Heart right ventricle (tissue), 16 donors: ENCODE data around the gene RAI1. TPM values are rescaled to one million over a fixed set of nuclear protein-coding genes. Genes with fewer than 3 reads are reported as not detected.

Experiments
- ATAC-seq, 8 donors: fragments of 200-7000 bp; cut with Tn5 transposase; one replicate each; pipeline ENCODE4 v1.9.1; 2020; ENCODE audit warnings: mild to moderate bottlenecking in 8 of 8, moderate library complexity in 8 of 8, moderate number of reproducible peaks in 1 of 8
- DNase-seq, 2 donors: peaks; one replicate each; pipeline ENCODE4 v3.0.0-alpha.2; 2020
- H3K27ac ChIP-seq, 10 donors: fragments of 200-600 bp; sonication (generic) in 2 of 10; one replicate each; pipeline versions ENCODE4 v1.5.0 to v1.8.0; 2020 to 2022; ENCODE audit warnings: mild to moderate bottlenecking in 3 of 10
- H3K27me3 ChIP-seq, 7 donors: fragments of 200-600 bp; one replicate each; pipeline ENCODE4 v1.8.0; 2021 to 2022; ENCODE audit warnings: mild to moderate bottlenecking in 2 of 7
- H3K36me3 ChIP-seq, 9 donors: fragments of 200-600 bp; sonication (generic) in 1 of 9; one replicate each; pipeline versions ENCODE4 v1.5.0 to v1.8.0; 2020 to 2022; ENCODE audit warnings: mild to moderate bottlenecking in 2 of 9
- H3K4me1 ChIP-seq, 9 donors: fragments of 200-600 bp; sonication (generic) in 1 of 9; one replicate each; pipeline versions ENCODE4 v1.5.0 to v1.8.0; 2020 to 2022; ENCODE audit warnings: mild to moderate bottlenecking in 4 of 9
- H3K4me3 ChIP-seq, 10 donors: fragments of 200-600 bp; sonication (generic) in 2 of 10; one replicate each; pipeline versions ENCODE4 v1.5.0 to v1.8.0; 2020 to 2022; ENCODE audit warnings: mild to moderate bottlenecking in 7 of 10, moderate library complexity in 2 of 10
- H3K9me3 ChIP-seq, 11 donors: fragments of 200-600 bp in 10 of 11; sonication (generic) in 2 of 11; one replicate each; pipeline versions ENCODE4 v1.5.0 to v1.8.0; 2013 to 2022; ENCODE audit warnings: mild to moderate bottlenecking in 2 of 11, control low read depth in 1 of 11, moderate library complexity in 1 of 11
- WGBS, 2 donors: extraction: QIAGEN DNeasy Blood & Tissue Kit; methylation state at CpG; one replicate each; pipeline ENCODE4 v1.1.7; 2013; ENCODE audit warnings: inconsistent platforms in 1 of 2; 5-methylcytosine and 5-hydroxymethylcytosine counted together
- intact Hi-C, 10 donors: fragments of 100-400 bp; cut with DNase I; formaldehyde crosslinking; loops; one replicate each; pipeline versions ENCODE4 v1.11.1 to v1.14.2; 2022
- polyA plus RNA-seq, 2 donors: library from polyadenylated mRNA; stranded (reverse); fragments of 200-250 nt; gene quantifications; one replicate each; pipeline ENCODE4 v1.2.3, GENCODE V29; 2013
- total RNA-seq, 10 donors: library from RNA; stranded (reverse); fragmentation: NEBNext Ultra II Directional in 3 of 10; extraction: Animal tissue kit (Norgen Biotek cat#: 25700) in 3 of 10; gene quantifications; one replicate each; pipeline versions ENCODE4 v1.2.1 to v1.2.4, GENCODE V29; 2021 to 2023
- TF ChIP-seq, protein P1 (sequence below), 9 donors: fragments of 200-600 bp; sonication (generic) in 2 of 9; IDR thresholded peaks; one replicate each; pipeline versions ENCODE4 v1.5.0 to v1.8.0; 2021 to 2022; ENCODE audit warnings: antibody characterized with exemption in 9 of 9, mild to moderate bottlenecking in 5 of 9, moderate library complexity in 1 of 9
- donor health status: Arrhythmogenic right ventricular cardiomyopathy.
- donor health status: ischemic (EF 13 %, LVEDD 7.1; RV severe dilation, severe dysfunction).
- donor health status: healthy with polysubstance abuse.
- donor health status: DM: no; HTN: yes; CAD: no.
- donor health status: DM: no; HTN: no; CAD: no.
- donor health status: ischemic (EF 25% LVEDD 6.9; RV normal size, moderate dysfunction).
- donor health status: ischemic (EF 25% LVEDD 5.7; RV mildly dilated, moderate dysfunction).
- donor health status: healthy.
- donor health status: DM: yes; HTN: yes; CAD: no.
- donor health status: Ischemic cardiomyopathy.
- donor health status: ischemic (EF 35%, LVEDD 5.7; RV mildly dilated, moderate dysfunction).
- donor health status: nonischemic (EF 11% LVEDD 7.7; RV severe dilation, severe dysfunction).
- donor health status: DM: yes; HTN: yes; CAD: no.
- donor health status: PGD.
- donor health status: ischemic (EF 29% LVEDD 5.4; RV normal size, mild dysfunction).
- donor health status: nonischemic (EF 23%, LVEDD 6.1; RV moderate dilation, normal function).

The RAI1 gene
- total and polyA plus RNA-seq, 12 donors, result 13.8 to 32.0 (median 19.8) TPM

- 42 to 44% methylated on average over 19 of the region's 19 CpGs for WGBS, 2 donors
Measured at GRCh38 chr17:17663160-17664063, 17.8 kb upstream of the RAI1 start.

DNA sequence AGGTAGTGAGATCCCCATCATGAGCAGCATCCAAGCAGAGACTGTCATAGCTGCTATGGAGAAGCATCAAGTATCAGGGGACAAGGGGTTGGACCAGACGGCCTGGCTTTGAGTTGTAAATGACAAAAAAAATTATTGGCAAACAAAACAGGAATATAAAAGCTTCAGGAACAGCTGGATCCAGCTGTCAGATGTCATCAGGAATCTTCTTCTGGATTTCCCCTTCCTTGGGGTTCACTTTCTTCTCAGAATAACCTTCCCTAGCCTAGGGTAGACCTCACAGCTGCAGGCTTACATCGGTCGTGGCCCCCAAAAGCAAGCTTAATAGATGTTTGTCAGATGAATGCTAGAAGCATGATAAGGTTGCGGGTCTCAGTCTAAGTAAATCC is 17.2 kb upstream of the RAI1 start:
- H3K36me3 ChIP-seq, result no peaks in the 10 kb centered on the region
- no peak overlapping the region for H3K27ac ChIP-seq
- no peaks in the 10 kb centered on the region for H3K27me3 ChIP-seq
- TF ChIP-seq, protein P1, sequence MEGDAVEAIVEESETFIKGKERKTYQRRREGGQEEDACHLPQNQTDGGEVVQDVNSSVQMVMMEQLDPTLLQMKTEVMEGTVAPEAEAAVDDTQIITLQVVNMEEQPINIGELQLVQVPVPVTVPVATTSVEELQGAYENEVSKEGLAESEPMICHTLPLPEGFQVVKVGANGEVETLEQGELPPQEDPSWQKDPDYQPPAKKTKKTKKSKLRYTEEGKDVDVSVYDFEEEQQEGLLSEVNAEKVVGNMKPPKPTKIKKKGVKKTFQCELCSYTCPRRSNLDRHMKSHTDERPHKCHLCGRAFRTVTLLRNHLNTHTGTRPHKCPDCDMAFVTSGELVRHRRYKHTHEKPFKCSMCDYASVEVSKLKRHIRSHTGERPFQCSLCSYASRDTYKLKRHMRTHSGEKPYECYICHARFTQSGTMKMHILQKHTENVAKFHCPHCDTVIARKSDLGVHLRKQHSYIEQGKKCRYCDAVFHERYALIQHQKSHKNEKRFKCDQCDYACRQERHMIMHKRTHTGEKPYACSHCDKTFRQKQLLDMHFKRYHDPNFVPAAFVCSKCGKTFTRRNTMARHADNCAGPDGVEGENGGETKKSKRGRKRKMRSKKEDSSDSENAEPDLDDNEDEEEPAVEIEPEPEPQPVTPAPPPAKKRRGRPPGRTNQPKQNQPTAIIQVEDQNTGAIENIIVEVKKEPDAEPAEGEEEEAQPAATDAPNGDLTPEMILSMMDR (IDR thresholded peaks at IDR 0.05), result no peak
- no peak overlapping the region for H3K4me3 ChIP-seq
- ATAC-seq (no peak), DNase-seq (no peak)
- intact Hi-C loops, result no loop called here
- H3K4me1 ChIP-seq, result peaks cover 0 to 18% (median 0%) of the 10 kb centered on the region in 9 donors
- 74 to 82% methylated on average over 4 of the region's 4 CpGs for WGBS, 2 donors
- H3K9me3 ChIP-seq, result peaks cover 0 to 10% (median 6%) of the 10 kb centered on the region in 11 donors

More at GRCh38 chr17:17663160-17664063, 17.8 kb upstream of the RAI1 start:
- DNase-seq, result peak in 1 of 2 donors; percentile 40
- peak; percentile 27 to 80 (median 57) for ATAC-seq
- no peak overlapping the region for H3K27ac ChIP-seq
- H3K4me1 ChIP-seq, result peaks cover 0 to 18% (median 0%) of the 10 kb centered on the region in 9 donors
- TF ChIP-seq, protein P1 (IDR thresholded peaks at IDR 0.05), result no peak
- H3K4me3 ChIP-seq, result no peak overlapping the region
- no peaks in the 10 kb centered on the region for H3K36me3 ChIP-seq
- intact Hi-C loops, result no loop called here
- H3K27me3 ChIP-seq, result no peaks in the 10 kb centered on the region
- H3K9me3 ChIP-seq, result peaks cover 0 to 16% (median 9%) of the 10 kb centered on the region in 11 donors

- no peak overlapping the region for H3K4me3 ChIP-seq
- intact Hi-C loops, result no loop called here
- WGBS, 2 donors, result 86 to 90% methylated on average over 6 of the region's 6 CpGs
- TF ChIP-seq, protein P1 (IDR thresholded peaks at IDR 0.05), result no peak
- DNase-seq, result no peak
- no peaks in the 10 kb centered on the region for H3K36me3 ChIP-seq
- H3K27ac ChIP-seq, result no peak overlapping the region
- no peaks in the 10 kb centered on the region for H3K9me3 ChIP-seq
- H3K4me1 ChIP-seq, result peaks cover 0 to 18% (median 0%) of the 10 kb centered on the region in 9 donors
- no peak for ATAC-seq
- no peaks in the 10 kb centered on the region for H3K27me3 ChIP-seq
Measured at GRCh38 chr17:17665255-17665654, 16.0 kb upstream of the RAI1 start.

DNA sequence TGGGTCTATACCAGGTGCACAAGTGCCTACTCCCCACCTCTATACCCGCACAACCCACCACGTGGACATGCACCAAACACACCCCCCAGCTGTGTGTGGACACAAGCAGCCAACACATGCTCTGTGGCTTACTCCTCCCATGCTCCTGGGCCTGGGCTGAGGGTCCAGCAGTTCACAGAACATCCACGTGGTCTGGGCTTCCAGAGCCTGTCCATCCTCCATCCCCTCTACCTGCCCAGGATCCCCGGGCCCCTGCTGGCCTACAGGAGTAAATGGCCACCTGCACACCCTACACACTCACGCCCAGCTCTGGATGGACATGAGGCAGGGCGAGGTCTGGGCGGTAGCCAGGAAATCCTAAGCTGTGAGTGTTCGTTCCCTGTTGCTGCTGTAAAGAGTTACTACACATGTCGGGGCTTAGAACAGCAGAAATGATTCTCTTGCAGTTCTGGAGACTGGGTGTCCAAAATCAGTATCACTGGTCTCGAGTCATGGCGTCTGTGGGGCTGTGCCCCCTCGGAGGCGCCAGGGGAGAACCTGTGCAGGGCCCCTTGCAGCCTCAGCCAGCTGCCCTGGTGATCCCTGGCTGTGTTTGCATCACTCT is 15.0 kb upstream of the RAI1 start:
- Histone ChIP-seq H3K27me3 (no peaks in the 10 kb centered on the region), H3K4me1 (peaks cover 0 to 18% (median 3%) of the 10 kb centered on the region in 9 donors), H3K36me3 (no peaks in the 10 kb centered on the region), H3K4me3 (no peak overlapping the region), H3K27ac (no peak overlapping the region), H3K9me3 (no peaks in the 10 kb centered on the region)
- TF ChIP-seq, protein P1 (IDR thresholded peaks at IDR 0.05), result no peak
- 72 to 76% methylated on average over 13 of the region's 13 CpGs for WGBS, 2 donors
- intact Hi-C loops, result no loop called here
- no peak for DNase-seq
- ATAC-seq, result no peak
